Measurements from ENCODE around the gene COL19A1.

DNA sequence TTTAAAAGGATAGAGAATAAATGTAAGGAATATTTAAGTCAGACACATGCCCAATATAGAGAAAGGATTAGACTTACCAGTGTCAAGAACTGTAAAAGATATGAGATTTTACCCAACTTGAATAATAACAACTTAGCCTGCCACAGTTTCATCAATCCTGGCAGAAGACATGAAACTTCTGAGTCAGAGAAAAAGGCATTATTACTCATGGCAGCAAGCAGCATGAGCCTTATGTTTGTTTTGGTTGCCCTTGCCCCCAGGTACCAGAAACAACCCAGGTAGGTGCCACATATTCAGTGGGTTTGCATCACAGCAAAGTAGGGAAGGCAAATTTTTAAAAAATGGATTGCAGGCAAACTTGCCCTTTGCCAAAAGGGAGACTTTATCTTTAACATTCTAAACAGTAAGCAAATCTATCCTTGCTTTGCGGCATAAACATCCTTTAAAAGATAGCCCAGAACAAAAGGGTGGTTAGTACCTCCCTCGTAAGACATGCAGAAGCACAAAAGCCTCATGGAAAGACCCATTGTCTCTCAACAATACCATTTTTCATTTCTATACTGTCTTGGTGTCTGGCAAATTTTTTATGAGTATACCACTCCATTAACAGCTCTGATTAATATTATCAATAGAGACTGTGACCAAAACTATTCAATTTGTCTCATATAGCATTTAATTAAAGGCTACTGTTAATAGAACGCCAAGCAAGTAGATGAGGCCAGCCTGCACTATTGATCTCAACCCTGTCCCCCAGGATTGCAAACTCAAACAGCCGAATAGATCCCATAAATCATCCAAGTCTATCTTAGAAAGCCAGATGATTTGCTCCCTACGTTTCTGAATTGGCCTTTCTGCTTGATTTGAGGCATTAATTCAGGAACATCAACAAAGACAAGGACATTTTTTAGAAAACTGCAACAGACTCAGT lies 185.1 kb downstream of the COL19A1 start:
- TF ChIP-seq, protein P1, sequence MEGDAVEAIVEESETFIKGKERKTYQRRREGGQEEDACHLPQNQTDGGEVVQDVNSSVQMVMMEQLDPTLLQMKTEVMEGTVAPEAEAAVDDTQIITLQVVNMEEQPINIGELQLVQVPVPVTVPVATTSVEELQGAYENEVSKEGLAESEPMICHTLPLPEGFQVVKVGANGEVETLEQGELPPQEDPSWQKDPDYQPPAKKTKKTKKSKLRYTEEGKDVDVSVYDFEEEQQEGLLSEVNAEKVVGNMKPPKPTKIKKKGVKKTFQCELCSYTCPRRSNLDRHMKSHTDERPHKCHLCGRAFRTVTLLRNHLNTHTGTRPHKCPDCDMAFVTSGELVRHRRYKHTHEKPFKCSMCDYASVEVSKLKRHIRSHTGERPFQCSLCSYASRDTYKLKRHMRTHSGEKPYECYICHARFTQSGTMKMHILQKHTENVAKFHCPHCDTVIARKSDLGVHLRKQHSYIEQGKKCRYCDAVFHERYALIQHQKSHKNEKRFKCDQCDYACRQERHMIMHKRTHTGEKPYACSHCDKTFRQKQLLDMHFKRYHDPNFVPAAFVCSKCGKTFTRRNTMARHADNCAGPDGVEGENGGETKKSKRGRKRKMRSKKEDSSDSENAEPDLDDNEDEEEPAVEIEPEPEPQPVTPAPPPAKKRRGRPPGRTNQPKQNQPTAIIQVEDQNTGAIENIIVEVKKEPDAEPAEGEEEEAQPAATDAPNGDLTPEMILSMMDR (IDR thresholded peaks at IDR 0.05 in 2 of 3, conservative IDR thresholded peaks at IDR 0.05 in 1 of 3; ENCODE audit: insufficient read depth in 2 of 3, low read depth in 1 of 3, low read length in 3 of 3): no peak
- TF ChIP-seq, protein P2, sequence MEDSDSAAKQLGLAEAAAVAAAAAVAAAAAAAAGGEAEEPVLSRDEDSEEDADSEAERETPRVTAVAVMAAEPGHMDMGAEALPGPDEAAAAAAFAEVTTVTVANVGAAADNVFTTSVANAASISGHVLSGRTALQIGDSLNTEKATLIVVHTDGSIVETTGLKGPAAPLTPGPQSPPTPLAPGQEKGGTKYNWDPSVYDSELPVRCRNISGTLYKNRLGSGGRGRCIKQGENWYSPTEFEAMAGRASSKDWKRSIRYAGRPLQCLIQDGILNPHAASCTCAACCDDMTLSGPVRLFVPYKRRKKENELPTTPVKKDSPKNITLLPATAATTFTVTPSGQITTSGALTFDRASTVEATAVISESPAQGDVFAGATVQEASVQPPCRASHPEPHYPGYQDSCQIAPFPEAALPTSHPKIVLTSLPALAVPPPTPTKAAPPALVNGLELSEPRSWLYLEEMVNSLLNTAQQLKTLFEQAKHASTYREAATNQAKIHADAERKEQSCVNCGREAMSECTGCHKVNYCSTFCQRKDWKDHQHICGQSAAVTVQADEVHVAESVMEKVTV (CRISPR knock-in tag; IDR thresholded peaks at IDR 0.05): no peak
- TF ChIP-seq, protein P3, sequence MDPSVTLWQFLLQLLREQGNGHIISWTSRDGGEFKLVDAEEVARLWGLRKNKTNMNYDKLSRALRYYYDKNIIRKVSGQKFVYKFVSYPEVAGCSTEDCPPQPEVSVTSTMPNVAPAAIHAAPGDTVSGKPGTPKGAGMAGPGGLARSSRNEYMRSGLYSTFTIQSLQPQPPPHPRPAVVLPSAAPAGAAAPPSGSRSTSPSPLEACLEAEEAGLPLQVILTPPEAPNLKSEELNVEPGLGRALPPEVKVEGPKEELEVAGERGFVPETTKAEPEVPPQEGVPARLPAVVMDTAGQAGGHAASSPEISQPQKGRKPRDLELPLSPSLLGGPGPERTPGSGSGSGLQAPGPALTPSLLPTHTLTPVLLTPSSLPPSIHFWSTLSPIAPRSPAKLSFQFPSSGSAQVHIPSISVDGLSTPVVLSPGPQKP (CRISPR knock-in tag; IDR thresholded peaks at IDR 0.05): no peak
- no peak for TF ChIP-seq HDAC2 (IDR thresholded peaks at IDR 0.05)
- TF ChIP-seq, protein P4, sequence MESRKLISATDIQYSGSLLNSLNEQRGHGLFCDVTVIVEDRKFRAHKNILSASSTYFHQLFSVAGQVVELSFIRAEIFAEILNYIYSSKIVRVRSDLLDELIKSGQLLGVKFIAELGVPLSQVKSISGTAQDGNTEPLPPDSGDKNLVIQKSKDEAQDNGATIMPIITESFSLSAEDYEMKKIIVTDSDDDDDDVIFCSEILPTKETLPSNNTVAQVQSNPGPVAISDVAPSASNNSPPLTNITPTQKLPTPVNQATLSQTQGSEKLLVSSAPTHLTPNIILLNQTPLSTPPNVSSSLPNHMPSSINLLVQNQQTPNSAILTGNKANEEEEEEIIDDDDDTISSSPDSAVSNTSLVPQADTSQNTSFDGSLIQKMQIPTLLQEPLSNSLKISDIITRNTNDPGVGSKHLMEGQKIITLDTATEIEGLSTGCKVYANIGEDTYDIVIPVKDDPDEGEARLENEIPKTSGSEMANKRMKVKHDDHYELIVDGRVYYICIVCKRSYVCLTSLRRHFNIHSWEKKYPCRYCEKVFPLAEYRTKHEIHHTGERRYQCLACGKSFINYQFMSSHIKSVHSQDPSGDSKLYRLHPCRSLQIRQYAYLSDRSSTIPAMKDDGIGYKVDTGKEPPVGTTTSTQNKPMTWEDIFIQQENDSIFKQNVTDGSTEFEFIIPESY (CRISPR knock-in tag; IDR thresholded peaks at IDR 0.05): no peak
- no peak for TF ChIP-seq CEBPB (tag; IDR thresholded peaks at IDR 0.05)
- TF ChIP-seq KDM2B (CRISPR knock-in tag; IDR thresholded peaks at IDR 0.05): no peak
- TF ChIP-seq KDM5B (IDR thresholded peaks at IDR 0.05; ENCODE audit: insufficient replicate concordance, low read depth, low read length): no peak
- TF ChIP-seq MED1 (CRISPR knock-in tag; IDR thresholded peaks at IDR 0.05; ENCODE audit: borderline replicate concordance): no peak
- no peak for TF ChIP-seq BCL6 (CRISPR knock-in tag; IDR thresholded peaks at IDR 0.05)
- TF ChIP-seq, protein P5, sequence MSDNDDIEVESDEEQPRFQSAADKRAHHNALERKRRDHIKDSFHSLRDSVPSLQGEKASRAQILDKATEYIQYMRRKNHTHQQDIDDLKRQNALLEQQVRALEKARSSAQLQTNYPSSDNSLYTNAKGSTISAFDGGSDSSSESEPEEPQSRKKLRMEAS (CRISPR knock-in tag; IDR thresholded peaks at IDR 0.05): no peak
- TF ChIP-seq JUND (IDR thresholded peaks at IDR 0.05; ENCODE audit: borderline replicate concordance, low read depth, low read length): no peak
- TF ChIP-seq JUND (tag; IDR thresholded peaks at IDR 0.05; ENCODE audit: borderline replicate concordance, low read depth, low read length): no peak
- no peak for TF ChIP-seq CREB1 (IDR thresholded peaks at IDR 0.05)
- no peak for TF ChIP-seq CREB1 (CRISPR knock-in tag; IDR thresholded peaks at IDR 0.05)
- TF ChIP-seq, protein P6, sequence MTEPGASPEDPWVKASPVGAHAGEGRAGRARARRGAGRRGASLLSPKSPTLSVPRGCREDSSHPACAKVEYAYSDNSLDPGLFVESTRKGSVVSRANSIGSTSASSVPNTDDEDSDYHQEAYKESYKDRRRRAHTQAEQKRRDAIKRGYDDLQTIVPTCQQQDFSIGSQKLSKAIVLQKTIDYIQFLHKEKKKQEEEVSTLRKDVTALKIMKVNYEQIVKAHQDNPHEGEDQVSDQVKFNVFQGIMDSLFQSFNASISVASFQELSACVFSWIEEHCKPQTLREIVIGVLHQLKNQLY (CRISPR knock-in tag; conservative IDR thresholded peaks at IDR 0.05): no peak
